Smooth muscle cell of the brain vasculature (primary cell): ENCODE measurements around the gene PXYLP1.

ENCODE experiments used
- DNase-seq: peaks from one replicate; pipeline ENCODE4 v3.0.0-alpha.2; 2012; ENCODE audit warnings: low read depth, low spot score

Gene PXYLP1

DNA sequence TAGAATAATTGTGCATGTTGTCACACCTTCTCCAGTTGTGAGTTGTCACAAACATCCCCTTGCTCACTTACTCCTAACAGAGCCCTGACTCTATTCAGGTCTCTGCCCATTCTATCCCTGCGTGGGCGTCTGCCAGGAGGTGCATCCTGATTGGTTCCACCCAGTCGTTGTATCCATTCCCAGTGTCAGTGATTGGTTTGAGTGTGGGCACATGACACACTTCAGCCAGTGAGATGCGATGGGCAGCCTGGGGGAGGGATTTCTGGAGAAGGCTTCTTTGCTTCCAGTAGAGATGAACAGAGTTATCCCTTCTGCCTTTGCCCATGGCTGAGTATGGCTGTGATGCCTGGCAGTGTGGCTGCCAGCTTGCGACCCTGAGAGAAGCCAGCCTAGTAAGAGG is 18.7 kb downstream of the PXYLP1 start:
- DNase-seq = no peak

DNA sequence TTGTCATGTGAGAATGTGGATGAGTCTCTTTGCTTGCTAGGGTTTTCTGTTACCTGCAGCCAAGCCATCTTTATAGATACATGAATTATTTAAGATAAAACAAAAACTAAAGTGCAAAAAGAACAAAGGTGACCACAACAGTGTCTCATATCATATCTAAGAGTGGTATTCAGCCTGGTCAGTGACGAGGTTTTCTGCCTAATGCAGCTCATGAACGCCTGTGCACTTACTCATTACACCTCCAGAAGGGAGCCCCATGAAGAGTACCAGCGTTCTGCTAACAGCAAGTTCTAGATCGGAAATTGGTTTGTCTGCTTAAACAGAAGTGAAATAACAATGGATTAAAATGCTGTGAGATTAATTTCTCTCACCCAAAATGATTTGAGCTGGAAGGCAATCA is 19.2 kb downstream of the PXYLP1 start:
- no peak for DNase-seq

DNA sequence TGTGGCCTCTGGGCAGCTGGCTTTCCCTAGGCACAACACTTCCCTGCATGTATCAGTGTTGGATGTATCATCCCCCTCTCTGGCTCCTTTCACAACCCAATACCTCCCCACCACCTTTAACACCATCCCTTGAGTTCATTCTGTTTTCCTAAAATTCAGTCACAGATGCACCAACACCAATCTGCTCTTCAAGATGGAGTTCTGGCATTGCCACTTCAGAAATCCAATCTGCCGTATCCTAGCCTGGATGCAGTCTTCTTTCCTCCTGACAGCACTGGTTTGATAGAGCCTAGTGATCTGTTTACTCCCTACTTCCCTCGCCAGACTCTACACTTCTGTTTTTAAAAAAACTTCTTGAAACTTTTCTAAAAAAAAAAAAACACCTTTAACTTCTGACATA is 21.7 kb downstream of the PXYLP1 start:
- DNase-seq = no peak

DNA sequence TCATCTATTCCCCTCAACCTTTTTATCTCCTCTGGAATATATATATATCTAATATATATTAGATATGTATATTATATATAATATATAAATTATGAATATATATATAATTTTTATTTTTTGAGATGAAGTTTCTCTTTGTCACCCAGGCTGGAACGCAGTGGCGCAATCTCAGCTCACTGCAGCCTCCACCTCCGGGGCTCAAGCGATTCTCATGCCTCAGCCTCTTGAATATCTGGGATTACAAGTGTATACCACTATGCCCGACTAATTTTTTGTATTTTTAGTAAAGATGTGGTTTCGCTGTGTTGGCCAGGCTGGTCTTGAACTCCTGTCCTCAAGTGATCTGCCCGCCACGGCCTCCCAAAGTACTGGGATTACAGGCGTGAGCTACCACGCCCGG is 22.2 kb downstream of the PXYLP1 start:
- no peak for DNase-seq

DNA sequence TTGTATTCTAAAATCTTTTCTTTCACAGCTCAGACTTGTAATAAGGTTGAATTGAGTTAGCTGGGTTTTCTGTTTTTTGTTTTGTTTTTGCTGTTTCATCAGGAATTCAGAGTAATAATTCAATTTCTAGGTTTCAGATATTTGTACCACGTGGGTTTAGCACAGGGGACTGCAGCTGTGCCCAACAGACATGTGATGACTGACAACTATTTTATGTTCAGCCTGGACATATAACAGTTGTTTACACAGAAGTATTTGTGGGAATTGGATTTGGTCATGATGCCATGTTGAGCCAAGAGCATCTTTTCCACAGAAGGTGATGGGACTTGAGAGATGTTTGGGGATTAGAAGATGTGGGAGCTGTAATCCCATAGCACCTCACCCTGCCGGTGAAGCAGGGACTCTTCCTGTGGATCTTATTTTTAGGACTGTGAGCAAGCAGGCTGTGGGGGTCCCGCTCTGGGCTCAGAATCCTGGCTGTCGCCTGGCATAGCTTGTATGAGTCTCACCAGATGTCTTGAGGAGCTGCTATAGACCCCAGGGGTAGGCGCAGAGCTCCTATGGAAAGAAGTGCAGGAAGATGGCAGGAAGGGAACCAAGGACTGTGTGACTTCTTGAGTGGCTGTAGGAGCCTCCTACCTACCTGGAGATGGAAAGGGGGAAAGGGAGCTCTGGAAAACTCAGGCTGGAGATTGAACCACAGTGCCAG is 23.7 kb downstream of the PXYLP1 start:
- DNase-seq = no peak

DNA sequence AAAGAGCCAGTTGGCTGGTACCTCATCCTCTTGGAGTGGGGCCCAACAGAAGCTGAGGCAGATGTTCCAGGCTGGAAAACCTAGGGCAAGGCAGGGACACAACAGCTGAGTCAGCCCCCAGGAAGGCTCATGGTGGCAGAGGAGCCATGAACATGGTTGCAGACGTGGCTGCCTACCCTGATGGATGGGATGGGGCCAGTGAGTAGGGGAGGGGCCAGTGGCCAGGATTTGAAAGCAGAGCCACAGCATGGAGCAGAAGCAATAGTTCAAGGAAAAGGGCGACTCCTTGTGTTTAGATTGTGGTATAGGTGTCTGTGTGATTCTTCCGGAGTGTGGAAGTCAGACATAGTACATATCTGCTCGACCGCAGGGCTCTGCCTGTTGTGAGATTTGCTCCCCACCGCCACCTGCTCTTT is 24.2 kb downstream of the PXYLP1 start:
- no peak for DNase-seq

DNA sequence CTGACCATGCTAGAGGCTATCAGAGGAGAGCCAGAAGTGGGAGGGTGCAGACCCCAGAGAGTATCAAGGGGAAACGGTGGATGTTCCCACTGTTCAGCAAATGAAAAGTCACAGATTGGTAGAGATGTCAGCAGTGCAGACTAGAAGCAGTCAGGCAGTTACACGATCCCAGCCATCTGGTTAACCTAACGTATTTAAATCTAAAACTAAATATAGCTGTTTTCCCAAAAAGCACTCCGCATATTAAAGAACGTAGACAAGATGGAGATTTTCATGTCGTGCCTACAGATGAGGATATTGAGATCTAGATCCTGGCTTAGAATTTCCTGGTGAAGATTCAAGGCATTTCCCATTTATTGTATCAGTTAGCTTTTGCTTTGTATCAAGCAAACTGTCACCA is 25.2 kb downstream of the PXYLP1 start:
- DNase-seq = no peak

DNA sequence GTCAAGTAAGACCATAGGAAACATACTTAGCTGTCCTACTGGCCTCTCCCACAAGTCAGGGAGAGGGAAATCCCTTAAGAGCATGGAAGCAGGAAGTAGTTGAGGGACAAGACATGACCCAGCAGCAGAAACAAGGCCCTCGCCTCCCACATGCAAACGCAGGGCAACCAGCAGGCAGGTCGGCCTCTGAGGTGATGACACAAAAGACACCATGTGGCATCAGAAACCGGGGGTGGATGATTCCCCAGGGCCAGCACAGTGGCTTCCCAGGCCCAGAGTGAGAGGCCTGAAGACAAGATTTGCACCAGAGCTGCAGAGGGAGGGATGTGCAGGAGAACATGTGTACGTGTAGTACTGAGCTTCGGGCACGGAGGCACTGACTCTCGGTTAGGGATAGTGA is 26.3 kb downstream of the PXYLP1 start:
- no peak for DNase-seq

DNA sequence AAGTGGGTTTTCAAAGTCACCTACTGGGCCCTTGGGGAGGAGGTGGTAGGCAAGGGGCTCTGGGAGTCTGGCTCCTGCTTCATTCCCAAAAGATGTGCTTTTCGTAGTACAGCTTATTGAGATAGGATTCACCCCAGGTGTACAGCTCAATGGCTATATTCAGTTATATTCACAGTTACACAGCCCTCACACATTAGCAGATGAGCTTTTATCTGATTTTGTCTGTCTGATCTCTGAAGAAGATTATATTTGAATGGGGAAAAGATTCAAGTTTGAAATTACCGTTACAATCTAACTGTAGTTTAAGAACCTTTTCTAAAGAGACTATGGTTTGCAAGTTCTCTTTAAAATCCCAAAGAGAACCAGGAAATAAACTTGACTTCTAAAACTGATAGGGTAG is 27.3 kb downstream of the PXYLP1 start:
- no peak for DNase-seq

DNA sequence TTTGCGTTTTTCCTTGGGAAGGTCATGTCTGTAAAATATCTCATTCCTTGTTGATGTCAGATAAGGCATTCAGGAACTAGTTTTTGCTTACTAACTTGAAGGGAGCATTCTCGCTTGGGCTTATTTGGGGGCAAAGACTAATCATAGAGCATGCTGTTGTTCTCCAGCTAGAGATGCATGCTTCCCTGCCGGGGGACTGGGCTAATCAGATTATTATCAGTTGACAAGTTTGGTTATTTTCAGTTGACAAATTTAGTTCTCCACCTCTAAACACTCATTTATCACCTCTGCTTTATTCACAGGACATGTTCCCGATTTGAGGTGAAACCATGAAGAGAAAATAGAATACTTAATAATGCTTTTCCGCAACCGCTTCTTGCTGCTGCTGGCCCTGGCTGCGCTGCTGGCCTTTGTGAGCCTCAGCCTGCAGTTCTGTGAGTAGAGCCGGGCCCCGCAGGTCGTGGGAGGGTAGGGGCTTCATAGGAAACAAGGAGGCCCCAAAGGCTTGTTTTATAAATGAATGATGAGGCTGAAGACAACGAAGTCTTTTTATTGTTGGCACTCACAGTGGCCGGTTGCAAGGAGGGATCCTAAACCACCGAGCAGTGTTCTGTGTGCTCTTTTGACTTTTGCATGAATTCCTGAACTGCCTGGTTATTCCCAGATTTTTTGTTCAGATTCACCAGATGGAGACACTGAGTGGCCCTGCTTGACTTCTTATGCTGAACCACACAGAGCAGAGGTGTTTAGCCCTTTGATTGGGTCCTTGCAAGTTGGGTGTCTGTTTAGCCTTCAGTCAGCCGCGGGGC is 28.4 kb downstream of the PXYLP1 start:
- DNase-seq = no peak

DNA sequence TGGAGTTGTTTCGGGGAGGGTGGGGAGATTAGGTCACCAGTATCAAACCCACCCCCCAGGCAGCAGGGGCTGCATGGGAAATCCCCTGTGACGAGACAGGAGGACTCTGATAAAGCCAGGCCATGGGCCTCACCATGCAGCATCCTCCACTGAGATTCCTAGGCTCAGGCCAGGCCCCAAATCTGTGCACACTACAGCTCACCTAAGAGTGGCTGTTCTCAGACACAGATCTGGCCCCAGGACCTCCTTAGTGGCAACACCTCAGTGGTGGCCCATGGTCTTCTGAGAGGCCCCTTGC is 29.0 kb downstream of the PXYLP1 start:
- no peak for DNase-seq

DNA sequence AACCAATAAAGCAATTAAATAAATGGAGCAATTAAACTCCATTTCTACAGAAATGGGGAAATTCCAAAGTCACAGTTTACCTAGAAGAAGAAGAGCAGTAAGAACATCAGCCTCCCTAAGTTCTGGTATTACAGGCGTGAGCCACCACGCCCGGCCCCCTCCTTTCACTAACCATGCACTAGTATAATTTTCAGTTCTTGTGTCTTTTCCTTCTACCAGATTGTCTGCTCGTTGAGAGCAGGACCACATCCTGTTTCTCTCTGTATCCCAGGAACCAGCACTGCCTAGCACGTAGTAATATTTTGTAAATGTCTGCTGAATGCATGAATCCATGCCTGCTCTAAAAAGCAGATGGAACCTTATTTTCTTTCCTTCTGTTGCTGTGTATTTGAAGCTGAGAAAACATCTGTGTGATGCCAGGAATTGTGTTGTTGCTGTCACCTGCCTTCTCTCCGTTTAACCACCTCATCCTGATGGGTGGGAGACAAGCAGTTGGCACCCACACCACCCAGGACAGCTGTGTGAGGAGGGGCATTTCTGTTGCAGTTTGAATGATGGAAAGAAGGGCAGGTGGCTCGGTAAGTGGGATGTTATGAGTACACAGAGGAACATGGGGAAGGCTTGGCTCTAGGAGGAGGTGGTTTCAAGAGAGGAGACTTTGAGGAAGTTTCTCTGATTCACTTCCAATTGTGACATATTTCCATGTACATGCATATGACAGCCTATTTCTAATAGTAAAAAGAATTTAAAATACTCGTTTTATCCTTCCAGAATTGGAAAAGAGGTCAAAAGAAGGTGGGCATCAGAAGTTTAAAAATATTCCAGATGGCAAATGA is 30.1 kb downstream of the PXYLP1 start:
- DNase-seq = no peak

DNA sequence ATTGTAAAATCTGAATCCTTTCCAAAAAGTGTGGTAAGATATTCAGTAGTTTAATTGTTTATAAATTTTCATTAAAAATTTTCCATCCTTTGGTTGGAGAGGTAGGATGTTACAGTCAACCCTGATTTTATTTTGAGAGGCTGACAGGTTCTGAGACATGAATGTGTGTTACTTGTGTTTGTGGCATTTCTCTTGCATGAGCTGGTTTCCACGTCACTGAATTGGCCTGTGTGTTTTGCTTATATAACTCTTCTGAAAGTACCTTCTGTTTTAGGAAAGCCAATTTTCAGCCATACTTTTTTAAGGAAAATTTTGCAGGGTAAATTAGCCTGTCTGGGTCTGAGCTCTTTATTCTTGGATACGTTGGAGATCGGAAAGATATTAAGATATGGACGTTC is 30.7 kb downstream of the PXYLP1 start:
- no peak for DNase-seq

DNA sequence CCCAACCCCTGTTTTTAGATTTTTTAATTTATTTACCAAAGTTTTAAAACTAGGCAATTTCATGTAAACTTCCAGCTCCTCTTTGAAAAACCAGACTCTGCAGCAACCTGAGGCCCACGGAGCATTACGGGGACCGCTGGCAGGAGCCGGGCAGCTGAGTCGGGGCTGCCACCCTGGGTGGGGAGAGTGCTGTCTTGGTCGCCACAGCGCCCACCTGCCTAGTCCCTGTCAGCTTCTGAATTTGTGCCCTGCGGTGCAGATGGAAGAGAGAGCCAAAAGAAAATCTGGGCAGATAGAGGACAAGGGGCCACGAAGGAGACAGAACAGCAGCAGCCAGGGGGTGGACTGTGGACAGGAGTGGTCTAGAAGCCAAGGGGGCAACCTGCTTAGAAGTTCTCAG is 34.6 kb downstream of the PXYLP1 start:
- no peak for DNase-seq

DNA sequence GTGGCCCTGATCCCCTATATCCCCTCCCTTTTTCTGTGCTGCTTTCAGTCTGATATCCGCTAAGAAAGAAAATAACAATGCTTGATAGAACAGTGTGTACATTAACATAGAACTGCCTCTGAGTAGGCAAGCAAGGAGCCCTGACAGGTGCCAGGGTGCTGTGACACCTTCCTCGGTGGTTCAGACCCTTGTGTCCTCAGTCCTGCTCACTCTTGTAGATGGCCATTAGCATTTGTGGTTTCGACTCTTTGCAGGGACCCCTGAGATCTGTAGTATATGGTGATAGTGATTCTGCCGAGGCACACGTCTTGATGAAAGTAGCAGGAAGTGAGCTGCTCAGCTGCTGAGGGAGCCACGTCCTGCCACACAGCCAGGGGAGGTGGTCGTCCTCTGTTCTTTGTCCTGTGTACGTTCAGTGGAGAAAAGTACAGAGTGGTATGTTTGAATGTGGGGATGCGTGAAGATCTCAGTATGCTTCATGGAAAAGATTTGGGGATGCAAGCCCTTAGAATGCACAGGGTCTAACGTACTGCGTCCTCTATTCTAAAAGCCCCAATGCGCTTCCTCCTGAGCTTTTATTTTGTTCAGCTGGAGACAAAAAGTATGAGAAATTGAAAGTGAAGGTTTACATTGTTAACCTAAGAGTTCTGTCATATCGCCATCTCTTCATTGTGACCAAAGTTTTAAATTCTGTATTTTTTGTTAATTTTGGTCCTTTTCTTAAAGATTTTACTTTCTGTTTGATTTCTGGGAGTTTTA is 35.4 kb downstream of the PXYLP1 start:
- DNase-seq = no peak

DNA sequence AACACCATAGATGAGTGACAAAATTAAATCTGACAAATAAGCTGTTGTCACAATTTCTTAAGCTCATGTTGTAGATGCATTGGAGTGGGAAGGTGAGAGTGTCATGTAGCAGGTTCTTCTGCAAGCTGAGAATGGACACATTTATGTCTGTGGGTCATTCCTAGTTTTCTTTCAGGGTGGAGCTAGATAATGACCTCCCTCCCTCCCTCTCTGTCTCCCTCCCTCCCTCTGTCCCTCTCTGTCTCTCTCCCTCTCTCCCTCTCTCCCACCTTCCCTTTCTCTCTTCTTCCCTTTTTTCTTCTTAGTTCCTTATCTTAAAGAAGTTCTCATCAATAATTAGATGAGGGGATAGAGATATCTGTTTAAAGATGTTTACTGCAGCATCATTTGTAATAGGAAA is 36.0 kb downstream of the PXYLP1 start:
- no peak for DNase-seq

DNA sequence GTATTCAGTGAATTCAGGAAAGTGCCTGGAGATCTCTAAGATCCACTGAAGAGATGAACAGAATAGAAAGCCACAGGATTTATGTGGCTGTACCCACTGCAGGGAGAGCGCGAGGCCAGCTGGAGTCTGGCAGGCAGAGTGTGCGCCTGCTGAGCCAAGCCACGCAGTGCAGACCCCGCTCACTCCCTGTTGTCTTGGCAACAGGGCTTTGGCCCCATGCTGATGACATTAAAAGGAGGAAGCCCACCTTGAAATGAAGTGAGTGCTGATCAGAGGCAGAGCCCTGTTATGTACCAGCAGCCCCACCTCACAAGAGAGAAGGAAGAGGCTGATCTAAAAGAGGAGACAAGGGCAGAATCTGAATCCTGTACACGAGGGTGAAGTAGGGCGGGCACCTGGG is 36.7 kb downstream of the PXYLP1 start:
- DNase-seq = no peak

DNA sequence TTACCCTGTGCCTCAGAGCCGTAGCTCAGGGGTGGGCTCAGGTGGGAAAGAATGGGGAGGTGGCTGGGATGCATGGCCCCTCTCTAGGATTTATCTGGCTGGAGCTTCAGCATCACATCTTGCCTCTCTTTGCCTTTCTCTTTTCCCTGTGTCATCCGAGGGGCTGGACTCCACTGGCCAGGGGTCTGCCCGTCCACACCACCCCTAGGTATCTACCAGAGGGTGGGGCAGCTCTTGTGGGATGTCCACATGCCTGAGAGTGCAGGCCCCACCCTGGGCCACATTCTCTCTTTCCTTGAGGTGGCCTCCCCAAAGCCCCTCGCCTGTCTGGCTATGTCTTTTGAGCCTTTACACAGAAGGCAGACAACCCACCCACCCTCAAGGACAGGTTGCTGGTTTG is 37.2 kb downstream of the PXYLP1 start:
- no peak for DNase-seq

DNA sequence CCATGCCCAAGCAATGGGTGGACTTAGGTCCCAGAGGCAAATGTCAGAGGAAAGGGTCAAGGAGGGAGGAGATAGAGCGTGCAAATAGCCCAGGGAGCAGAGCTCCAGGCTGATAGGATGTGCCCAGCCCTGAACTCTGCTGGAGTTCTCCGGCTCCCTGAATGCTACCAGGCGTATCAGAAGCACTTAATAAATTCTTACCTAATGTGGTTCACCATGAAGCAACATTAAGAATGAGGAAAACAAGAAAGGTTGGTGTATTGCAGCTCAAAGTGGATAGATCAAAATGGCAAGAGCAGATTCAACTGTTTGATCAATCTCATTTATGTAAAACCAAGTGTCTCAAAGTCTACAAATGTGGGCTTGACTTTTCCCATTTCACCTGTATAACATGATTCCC is 38.3 kb downstream of the PXYLP1 start:
- DNase-seq = no peak

DNA sequence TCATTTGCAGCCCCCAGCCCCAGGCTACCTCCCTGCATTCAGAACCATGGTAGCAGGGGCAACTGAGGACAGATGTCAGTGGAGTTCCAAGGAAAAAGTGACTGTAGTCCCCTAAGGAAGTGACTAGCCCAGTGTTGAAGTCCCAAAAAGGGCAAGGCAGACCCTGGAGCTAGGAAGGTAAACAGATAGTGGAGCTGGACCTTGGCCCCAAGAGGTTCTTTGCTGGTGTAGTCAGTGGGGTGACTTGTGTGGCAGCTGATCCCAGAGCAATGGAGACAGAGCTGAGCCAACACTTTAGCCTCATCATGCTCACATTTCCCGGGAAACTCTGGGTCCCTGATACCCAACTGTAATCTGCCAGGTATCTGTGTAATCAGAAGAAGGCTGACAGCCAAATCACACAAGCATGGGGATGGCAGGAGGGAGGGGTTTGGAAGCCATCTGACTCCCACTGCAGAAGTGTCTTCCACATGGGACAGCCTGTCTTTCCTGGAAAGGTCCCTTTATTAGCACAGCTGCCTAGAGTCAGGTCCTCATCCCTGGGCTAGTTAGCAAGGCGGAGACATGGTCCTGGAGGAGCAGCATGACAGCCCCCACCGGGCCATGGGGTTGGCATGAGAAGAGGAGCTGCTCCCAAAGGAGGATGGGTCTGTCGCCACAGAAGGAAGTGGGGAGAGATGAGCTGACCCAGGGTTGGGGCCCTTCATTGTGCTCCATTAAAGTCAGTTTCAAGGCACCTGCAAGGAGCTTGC is 39.8 kb downstream of the PXYLP1 start:
- DNase-seq = no peak
